Left ventricle myocardium inferior (tissue), 1 donor: ENCODE data around the gene SPTAN1. TPM values are rescaled to one million over a fixed set of nuclear protein-coding genes. Genes with fewer than 3 reads are reported as not detected.

Experiments
- DNase-seq: peaks from one replicate; pipeline ENCODE4 v3.0.0-alpha.2; 2020
- H3K27ac ChIP-seq: fragments of 200-600 bp; replicated peaks from 2 replicates; pipeline ENCODE4 v1.8.0; 2021
- H3K27me3 ChIP-seq: fragments of 200-600 bp; 2 replicates; pipeline ENCODE4 v1.8.0; 2021; ENCODE audit warnings: low read depth
- H3K36me3 ChIP-seq: fragments of 200-600 bp; 2 replicates; pipeline ENCODE4 v1.8.0; 2021
- H3K4me1 ChIP-seq: fragments of 200-600 bp; 2 replicates; pipeline ENCODE4 v1.8.0; 2021
- H3K4me3 ChIP-seq: fragments of 200-600 bp; 2 replicates; pipeline ENCODE4 v1.8.0; 2021; ENCODE audit warnings: mild to moderate bottlenecking, moderate library complexity
- H3K9me3 ChIP-seq: fragments of 200-600 bp; replicated peaks from 2 replicates; pipeline ENCODE4 v1.8.0; 2021
- CTCF ChIP-seq: fragments of 200-600 bp; IDR thresholded peaks from 2 replicates; pipeline ENCODE4 v1.8.0; 2021; ENCODE audit warnings: antibody characterized with exemption, mild to moderate bottlenecking, borderline replicate concordance
- intact Hi-C: fragments of 100-400 bp; cut with micrococcal nuclease; formaldehyde crosslinking; loops from one replicate; pipeline ENCODE4 v1.11.0; 2022
- total RNA-seq: library from RNA; stranded (reverse); fragmentation: NEBNext Ultra II Directional; extraction: Animal tissue kit (Norgen Biotek cat#: 25700); gene quantifications from one replicate; pipeline ENCODE4 v1.2.1, GENCODE V29; 2021
- donor health status: DM: no; HTN: yes; CAD: no; lungs with severe emphysema.

Gene SPTAN1
- total RNA-seq, 1 donor from 2014 or later: 269 TPM

DNA sequence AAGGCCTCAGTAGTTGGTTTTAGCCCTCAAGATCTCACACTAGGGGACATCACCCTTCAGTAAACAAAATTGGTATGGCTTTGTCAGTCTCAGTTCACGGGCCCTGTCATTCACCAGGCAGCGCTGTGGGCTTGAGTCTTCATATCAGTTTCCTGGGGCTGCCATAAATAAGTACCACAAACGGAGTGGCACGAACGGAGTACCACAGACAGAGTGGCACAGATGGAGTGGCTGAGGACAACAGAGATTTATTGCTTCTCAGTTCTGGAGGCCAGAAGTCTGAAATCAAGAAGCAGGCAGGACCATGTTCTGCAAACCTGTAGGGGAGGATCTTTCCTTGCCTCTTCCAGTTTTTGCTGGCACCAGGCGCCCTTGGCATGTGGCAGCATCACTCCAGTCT is 66.7 kb downstream of the SPTAN1 start:
- Histone ChIP-seq H3K36me3 (peaks cover 100% of the 10 kb centered on the region), H3K4me1 (no peaks in the 10 kb centered on the region), H3K27ac (no peak overlapping the region), H3K9me3 (no peaks in the 10 kb centered on the region), H3K27me3 (no peaks in the 10 kb centered on the region), H3K4me3 (no peak overlapping the region)
- no peak for DNase-seq
- intact Hi-C loops: no loop called here
- no peak for TF ChIP-seq CTCF

DNA sequence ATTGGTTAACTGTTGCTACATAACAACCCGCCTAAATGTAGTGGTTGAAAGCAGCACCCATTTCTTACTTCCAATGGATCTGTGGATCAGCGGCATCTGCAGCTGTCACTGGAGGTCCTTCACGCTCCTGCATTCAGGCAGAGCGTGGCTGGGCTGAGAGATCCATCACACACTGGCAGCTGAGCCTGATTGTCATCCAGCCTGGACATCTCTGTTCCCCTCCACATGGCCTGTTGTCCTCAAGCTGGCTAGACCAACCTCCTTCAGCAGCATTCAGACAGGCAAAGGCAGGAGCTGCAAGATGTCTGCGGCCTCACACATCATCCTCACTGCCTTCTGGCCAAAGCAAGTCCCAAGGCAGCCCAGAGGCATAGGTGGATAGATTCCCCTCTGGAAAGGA is 67.4 kb downstream of the SPTAN1 start:
- Histone ChIP-seq H3K27ac (no peak overlapping the region), H3K9me3 (no peaks in the 10 kb centered on the region), H3K4me1 (no peaks in the 10 kb centered on the region), H3K36me3 (peaks cover 100% of the 10 kb centered on the region), H3K4me3 (no peak overlapping the region), H3K27me3 (no peaks in the 10 kb centered on the region)
- no peak for TF ChIP-seq CTCF
- intact Hi-C loops: no loop called here
- DNase-seq: no peak

GRCh38 chr9:128621730-128622455 is 69.5 kb downstream of the SPTAN1 start:
- DNase-seq: no peak
- TF ChIP-seq CTCF: no peak
- no peak overlapping the region for H3K4me3 ChIP-seq
- peaks cover 100% of the 10 kb centered on the region for H3K36me3 ChIP-seq
- intact Hi-C loops: no loop called here
- H3K27me3 ChIP-seq: no peaks in the 10 kb centered on the region
- peaks cover 1% of the 10 kb centered on the region for H3K4me1 ChIP-seq
- H3K27ac ChIP-seq: no peak overlapping the region
- H3K9me3 ChIP-seq: no peaks in the 10 kb centered on the region

DNA sequence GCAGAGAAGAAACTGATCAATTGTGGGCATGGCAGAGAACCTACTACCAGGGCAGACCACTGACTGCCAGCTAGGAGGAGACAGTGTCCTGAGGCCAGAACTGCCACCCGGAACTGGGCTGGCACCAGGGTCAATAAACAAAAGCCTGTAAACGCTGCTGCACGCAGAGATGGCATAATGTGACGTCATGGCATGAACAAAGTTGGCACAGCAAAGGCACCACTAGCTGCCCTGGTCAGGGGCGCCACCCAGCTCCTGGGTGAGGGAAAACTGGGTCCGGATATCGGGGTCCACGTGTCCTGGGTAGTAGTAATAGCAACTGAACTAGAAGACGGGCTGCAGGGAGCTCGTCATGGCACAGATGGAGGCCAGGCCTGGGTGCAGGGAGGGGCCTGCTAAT is 72.2 kb downstream of the SPTAN1 start:
- DNase-seq: no peak
- Histone ChIP-seq H3K27me3 (no peaks in the 10 kb centered on the region), H3K4me1 (peaks cover 28% of the 10 kb centered on the region), H3K9me3 (no peaks in the 10 kb centered on the region), H3K4me3 (no peak overlapping the region), H3K27ac (no peak overlapping the region), H3K36me3 (peaks cover 100% of the 10 kb centered on the region)
- no peak for TF ChIP-seq CTCF
- intact Hi-C loops: no loop called here

DNA sequence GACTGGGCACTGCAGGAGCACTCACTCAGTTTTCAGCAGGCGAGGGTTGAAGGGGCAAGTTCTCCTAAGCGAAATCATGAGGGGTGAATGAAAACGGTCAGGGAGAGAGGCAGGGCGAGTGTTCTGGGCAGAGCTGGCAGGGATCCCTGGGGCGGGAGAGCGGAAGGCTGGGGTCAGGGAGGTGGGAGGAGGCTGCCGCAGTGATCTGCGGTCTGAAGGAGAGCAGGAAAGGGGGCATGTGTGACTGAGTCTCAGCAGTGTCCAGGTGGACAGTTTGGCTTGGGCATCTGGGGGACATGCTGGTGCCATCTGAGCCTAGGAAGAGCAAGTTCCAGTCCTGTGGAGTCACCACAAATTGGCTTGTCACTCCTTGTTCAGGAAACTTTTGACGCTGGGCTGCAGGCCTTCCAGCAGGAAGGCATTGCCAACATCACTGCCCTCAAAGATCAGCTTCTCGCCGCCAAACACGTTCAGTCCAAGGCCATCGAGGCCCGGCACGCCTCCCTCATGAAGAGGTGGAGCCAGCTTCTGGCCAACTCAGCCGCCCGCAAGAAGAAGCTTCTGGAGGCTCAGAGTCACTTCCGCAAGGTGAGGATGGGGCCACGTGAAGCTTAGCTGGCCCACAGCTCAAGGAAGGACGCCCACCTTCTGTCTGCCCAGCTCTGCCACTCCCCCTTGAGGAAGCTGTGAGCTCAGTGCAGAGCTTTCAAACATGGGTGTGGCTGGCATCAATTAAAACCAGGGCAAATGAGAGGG is 73.2 kb downstream of the SPTAN1 start:
- peaks cover 36% of the 10 kb centered on the region for H3K4me1 ChIP-seq
- no peak overlapping the region for H3K27ac ChIP-seq
- H3K36me3 ChIP-seq: peaks cover 100% of the 10 kb centered on the region
- no peak for TF ChIP-seq CTCF
- no peaks in the 10 kb centered on the region for H3K27me3 ChIP-seq
- DNase-seq: no peak
- no peak overlapping the region for H3K4me3 ChIP-seq
- no peaks in the 10 kb centered on the region for H3K9me3 ChIP-seq
- intact Hi-C loops: no loop called here
